ENCODE results near the gene STX18.

DNA sequence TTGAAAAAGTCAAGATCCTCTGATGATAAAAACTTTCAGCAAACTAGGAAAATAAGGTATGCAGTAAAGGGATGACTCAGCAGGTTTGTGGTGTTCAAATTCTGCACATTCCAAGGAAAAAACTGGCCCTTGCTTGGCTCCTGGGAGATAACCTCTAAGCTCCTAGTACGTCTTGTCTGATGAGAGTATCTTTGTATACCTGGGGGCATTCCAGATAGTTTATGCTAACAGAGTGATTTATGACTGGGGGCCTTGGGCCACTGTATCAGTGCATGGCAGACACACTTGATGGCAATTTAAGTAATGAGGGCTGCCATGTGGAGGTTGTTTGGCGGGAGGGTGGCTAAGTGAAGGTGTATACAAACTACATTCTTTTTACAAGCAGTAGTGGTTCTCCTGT, 98.0 kb downstream of the STX18 start:
- TF ChIP-seq, protein P1, sequence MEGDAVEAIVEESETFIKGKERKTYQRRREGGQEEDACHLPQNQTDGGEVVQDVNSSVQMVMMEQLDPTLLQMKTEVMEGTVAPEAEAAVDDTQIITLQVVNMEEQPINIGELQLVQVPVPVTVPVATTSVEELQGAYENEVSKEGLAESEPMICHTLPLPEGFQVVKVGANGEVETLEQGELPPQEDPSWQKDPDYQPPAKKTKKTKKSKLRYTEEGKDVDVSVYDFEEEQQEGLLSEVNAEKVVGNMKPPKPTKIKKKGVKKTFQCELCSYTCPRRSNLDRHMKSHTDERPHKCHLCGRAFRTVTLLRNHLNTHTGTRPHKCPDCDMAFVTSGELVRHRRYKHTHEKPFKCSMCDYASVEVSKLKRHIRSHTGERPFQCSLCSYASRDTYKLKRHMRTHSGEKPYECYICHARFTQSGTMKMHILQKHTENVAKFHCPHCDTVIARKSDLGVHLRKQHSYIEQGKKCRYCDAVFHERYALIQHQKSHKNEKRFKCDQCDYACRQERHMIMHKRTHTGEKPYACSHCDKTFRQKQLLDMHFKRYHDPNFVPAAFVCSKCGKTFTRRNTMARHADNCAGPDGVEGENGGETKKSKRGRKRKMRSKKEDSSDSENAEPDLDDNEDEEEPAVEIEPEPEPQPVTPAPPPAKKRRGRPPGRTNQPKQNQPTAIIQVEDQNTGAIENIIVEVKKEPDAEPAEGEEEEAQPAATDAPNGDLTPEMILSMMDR (IDR thresholded peaks at IDR 0.05): no peak
- TF ChIP-seq EP300 (IDR thresholded peaks at IDR 0.05): no peak
